RKO (cell line): Measurements from ENCODE around the gene AJM1.
A peak's percentile ranks its signal among the peaks of the same experiment; 100 is the strongest.
"Not testable (repeated sequence)": the region's sequence is repeated elsewhere in the genome, so short reads cannot be mapped to it uniquely, and the experiment has no call there.

Experiments used
- DNase-seq: peaks from one replicate; pipeline ENCODE4 v3.0.0-alpha.2; 2016; ENCODE audit warnings: low spot score

AJM1 gene

DNA sequence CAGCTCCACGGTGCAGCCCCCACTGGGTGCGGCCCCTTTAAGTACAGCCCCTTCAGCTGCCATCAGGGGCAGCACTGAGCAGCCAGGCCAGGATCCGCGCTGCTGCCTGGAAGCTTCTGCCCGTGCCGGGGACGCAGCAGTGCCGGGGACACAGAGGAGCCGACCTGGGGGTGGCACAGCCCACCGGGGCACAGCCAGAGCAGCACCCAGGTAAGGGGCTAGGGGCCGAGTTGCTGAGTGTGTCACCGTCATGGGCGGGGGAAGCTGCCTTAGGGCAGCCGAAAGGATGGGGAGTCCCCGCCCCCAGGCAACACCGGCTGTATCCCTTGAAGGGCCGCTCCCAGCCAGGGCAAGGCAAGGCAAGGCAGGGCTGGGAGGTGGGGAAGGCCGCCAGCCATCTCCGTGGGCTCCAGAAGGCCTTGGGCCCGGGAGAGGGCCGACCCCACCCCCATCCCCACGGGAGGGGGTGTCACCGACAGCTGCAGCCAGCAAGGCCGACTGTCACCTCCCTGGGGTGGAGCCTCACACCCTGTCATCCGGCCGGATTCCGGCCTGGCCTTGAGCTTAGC, at the start of gene AJM1:
Gene AJM1, plus strand, starts transcription at position 99 of the 569 bp plus-strand sequence. CDS start 1,937 bp downstream, outside the sequence.
- DNase-seq, result peak; percentile 91

DNA sequence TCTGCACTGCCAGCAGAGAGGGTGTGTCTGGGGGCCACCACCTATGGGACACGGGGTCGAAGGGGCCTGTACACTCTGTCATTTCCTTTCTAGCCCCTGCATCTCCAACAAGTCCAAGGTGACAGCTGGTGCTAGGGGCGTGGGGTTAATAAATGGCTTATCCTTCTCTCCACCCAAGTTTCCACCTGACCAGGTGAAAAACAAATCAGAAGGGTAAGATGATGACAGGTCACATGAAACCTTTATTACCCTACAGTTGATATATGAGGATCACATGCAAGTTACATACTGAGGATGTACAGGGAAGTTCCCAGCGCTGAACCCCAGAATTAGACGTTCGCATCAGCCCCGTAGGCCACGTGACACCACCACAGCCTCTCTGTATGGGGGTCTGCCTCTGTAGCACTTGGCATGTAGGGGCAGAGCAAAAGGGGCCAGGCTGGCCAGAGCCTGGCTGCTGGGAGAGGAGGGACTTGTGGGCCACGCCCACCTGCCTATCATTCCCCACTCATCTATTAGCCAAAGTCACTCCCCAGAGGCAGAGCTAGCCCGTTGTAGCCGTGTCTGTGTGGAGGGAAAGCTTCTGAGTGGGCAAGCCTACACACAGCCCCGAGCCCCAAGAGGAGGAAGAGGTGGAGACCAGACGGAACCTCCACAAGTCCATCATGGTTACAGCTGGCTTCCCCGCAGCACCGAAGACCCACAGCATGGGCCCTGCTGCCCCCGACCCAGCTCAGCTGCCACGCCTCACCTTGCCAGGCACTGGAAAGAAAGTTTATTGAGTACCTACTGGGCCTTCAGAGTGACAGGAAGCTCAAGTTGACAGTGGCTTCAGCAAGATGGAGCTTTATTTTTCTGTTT, 49.0 kb upstream of the AJM1 start:
- DNase-seq, result no peak

DNA sequence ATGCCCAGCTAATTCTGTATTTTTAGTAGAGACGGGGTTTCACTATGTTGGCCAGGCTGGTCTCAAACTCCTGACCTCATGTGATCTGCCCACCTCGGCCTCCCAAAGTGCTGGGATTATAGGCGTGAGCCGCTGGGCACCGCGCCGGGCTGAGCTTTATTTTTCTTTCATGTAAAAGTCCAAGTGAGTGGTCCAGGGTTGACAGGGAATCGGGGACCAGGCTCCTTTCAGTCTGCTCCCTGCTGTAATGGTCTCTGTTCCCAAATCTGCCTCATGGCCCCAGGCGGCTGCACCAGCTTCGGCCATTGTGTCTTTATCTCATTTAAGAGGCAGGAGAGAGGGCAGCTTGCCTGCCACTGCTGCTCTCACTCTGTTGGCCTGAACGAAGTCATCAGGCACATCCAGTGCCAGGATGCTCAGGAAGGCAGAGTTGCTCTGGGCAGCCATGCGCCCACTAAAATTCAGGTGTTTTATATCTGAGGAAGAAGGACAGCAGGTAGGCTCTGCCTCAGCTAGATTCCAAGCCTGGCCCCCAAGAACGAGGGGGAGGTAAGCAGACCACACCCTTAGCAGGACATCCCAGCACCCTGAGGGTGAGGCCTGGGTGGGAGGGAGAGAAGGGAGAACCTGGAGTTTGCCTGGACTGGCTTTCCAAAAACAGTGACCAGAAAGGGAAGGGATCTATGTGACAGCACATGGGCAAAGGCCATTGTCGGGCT, 47.8 kb upstream of the AJM1 start:
- DNase-seq, result no peak

- no peak for DNase-seq
These were observed 47.3 kb upstream of the AJM1 start for GRCh38 chr9:136795000-136795348.

DNA sequence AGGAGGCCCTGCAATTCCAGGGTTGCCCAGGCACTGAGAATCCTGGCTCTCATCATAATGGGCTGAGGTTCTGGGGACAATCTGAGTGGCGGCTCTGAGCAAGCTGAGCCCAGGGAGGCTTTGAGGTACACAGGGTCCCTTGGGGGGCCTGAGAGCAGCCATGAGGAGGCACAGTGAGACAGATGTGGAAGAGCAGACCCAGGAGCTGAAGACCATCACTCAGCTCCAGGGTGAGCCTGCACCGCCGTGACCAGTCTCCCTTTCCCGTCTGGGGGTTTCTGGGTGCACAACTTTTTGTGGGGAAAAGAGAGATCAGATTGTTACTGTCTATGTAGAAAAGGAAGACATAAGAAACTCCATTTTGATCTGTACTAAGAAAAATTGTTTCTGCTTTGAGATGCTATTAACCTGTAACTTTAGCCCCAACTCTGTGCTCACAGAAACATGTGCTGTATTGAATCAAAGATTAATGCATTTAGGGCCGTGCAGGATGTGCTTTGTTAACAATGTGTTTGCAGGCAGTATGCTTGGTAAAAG, 46.0 kb upstream of the AJM1 start, which contains the start of gene CCDC183:
Gene CCDC183, plus strand, starts transcription at position 101 of the 537 bp plus-strand sequence. Its CDS starts 60 bp downstream, at position 161.
- no peak for DNase-seq

DNA sequence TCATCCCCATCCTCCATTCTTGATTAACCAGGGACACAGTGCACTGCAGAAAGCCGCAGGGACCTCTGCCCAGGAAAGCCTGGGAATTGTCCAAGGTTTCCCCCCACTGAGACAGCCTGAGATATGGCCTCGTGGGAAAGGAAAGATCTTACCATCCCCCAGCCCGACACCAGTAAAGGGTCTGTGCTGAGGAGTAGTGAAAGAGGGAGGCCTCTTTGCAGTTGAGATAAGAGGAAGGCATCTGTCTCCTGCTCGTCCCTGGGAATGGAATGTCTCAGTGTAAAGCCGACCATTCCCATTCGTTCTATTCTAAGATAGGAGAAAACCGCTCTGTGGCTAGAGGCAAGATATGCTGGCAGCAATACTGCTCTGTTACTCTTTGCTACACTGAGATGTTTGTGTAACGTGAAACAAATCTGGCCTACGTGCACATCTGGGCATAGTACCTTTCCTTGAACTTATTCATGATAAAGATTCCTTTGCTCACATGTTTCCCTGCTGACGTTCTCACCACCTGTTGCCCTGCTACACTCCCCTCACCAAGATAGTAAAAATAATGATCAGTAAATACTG, 45.4 kb upstream of the AJM1 start:
- not testable (repeated sequence) for DNase-seq

GRCh38 chr9:136798708-136799078, 43.6 kb upstream of the AJM1 start:
- DNase-seq, result no peak

DNA sequence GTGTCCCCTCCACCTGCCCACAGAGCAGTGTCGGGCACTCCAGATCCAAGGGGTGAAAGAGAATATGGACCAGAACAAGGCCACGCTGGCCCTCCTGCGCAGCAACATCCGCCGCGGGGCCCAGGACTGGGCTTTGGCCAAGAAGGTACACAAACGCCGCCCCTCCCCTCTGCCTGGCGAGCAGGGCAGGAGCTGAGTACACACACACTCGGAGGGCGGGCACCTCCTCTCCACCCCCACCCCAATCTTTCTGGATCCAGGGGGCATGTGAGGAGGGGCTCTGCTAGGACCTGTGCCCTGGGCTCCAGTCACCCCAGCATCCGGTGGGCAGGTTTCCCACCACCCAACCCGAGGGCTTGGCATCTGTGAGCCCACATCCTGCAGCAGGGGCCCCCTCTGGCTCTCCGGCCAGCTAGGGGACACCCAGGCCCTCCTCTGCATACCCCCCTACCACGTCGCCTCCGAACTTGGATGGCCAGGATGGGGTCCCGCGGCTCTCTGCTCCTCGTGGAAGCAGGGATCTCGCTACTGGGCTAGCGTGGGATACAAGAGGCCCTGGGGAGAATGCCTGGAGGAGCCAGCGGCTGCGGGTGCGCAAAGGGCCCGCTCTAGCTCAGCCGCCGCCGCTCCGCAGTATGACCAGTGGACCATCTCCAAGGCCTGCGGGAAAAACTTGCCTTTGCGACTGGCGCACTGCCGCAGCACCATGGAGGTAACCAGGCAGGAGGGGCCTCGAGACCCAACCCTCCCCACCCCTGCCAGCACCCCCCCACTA, 43.0 kb upstream of the AJM1 start:
- no peak for DNase-seq

DNA sequence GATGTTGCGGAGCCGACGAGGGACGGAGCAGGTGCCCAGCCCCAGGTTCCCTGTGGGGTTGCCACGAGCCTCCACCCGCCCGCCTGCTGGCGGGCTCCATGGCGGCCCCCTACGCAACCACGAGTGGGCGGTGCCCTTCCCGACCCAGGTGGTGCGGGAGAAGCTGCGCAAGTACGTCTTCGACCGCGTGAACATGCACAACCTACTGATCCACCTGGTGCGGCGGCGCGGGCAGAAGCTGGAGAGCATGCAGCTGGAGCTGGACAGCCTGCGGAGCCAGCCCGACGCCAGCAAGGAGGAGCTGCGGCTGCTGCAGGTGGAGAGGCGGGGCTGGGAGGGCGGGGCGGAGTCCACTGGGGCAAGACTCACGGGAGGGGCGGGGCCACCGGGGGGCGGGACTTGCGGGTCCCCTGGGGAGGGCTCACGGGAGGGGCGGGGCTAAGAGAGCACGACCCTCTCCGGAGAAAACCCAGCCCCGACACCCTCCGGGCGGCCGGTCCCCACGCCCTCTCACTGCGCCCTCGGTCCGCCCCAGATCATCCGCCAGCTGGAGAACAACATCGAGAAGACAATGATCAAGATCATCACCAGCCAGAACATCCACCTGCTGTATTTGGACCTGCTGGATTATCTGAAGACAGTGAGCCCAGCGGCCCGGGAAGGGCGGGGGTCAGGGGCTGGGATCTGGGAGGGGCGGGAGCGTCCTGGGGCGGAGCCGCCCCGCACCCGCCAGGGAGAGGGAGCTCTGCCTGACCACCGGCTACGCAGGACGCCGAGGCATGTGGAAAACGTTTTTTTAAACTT, 42.2 kb upstream of the AJM1 start:
- peak; percentile 71 for DNase-seq

- DNase-seq, result no peak
These were observed 40.0 kb upstream of the AJM1 start for GRCh38 chr9:136802321-136802720.

DNA sequence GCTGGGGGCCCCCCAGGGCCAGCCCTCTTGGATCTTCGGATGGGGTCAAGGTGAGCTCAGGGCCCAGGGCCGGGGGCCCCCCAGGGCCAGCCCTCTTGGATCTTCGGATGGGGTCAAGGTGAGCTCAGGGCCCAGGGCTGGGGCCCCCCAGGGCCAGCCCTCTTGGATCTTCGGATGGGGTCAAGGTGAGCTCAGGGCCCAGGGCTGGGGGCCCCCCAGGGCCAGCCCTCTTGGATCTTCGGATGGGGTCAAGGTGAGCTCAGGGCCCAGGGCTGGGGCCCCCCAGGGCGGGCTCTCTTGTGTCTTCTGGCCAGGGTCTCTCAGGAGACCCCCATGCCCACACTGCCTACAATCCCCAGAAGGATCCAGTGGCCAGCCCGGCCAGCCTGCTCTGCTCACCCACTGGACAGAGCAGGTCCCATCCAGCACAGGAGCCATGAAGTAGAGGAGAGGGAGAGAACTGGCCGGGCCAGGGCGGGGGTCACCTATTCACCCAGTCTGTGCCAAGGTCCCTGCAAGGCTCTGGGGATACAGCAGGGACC, 39.2 kb upstream of the AJM1 start:
- not testable (repeated sequence) for DNase-seq

DNA sequence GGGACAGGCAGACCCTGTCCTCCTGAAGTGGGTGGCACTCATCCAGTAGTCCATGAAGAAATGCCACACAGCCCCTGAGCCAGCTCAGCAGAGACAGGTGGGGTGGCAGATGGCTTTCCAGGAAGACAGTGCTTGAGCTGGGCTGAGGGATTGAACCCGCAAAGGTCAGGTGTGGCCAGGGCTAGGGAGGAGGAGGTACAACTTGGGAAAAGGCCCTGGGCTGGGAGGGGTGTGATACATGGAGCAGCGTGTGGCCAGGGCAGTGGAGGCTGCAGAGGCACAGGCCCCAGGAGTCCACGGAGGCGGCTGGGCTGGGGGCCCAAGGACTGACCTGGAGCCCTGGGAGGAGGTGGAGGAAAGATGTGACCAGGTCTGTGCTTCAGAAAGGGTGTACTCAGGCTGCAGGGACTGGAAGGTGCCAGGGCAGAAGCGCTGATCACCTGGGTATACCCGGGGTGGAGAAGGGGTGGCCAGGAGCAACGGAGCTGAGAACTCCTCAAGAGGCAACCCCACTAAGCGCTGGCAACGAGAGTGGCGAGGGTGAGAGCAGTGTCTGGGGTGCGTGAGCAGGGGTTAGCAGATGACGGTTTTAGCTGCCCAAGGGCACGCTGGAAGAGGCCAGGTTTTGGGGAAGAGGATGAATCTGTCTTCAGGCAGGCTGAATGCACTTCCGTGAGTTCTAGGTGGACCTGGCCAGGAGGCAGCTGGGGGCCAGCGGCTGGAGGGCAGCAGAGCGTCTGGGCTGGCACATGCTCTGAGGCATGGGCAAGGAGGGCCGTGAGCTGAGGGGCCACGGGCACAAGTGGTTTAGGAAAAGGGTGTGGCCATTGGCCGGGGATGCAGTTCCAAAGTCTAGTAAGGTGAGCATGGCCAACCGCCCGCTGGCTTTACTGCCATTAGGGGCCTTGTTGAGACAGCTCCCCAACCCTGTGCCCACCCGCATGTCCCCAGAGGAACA, 38.4 kb upstream of the AJM1 start:
- DNase-seq, result no peak

DNA sequence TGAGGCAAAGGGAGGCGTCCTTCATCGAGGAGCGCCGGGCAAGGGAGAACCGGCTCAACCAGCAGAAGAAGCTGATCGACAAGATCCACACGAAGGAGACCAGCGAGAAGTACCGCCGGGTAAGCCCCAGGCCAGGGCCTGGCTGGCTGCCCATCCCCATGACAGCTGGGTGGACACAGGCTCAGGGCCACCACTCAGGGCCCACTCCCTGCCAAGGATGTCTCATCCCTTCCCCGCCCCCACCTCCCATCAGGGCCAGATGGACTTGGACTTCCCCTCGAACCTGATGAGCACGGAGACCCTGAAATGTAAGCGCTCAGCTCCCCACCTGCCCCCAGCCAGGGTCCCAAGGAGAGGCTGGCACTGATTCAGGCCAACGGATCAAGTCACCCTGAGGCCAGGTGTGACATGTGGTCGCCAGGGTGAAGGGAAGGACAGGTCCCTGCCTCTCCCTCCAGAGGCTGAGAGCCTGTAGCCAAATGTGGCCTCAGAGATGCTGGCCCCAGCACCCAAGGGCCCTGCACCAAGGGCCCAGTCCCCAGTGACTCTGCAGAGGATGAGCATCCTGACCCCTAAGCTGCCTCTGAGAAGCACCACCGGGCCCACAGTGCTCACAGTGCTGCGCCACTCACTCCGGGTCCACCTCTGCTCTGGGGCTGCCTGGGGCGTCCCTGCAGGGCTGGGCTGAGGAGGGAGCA, 37.6 kb upstream of the AJM1 start:
- no peak for DNase-seq

DNA sequence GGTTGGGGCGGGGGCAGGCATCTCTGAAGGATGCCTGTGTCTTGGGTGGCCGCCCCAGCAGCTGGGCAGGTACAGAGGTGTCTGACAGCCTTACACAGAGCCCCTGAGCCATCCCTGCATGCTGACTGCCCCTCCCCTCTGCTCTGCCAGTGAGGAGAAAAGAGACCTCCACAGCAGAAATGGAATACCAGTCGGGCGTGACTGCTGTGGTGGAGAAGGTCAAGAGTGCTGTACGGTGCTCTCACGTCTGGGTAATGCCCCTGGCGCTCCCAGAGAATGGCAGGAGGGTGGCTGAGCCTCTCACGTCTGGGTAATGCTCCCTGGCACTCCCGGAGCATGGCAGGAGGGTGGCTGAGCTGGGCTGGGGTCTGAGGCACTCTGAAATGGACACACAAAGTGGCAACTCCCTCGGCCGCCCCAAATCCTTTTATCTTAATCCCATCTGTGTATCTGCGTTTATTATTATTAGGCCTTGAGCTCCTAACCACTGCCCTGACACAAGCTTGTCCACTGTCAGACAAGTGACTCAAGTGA, 37.0 kb upstream of the AJM1 start:
- DNase-seq, result no peak

DNA sequence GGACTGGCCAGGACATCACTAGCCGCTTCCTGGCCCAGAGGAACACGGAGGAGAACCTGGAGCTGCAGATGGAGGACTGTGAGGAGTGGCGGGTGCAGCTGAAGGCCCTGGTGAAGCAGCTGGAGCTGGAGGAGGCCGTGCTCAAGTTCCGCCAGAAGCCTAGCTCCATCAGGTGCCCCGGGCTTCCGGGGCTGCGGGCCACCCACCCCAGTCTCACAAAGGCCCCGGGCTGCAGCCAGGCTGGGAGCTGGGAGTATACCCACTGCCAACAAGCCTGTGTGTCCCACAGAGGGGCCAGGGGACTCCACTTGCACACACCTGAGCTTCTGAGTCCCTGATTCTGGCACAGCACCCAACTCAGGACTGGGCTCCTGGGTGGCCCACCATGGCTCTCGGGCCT, 36.2 kb upstream of the AJM1 start:
- no peak for DNase-seq

GRCh38 chr9:136806631-136807201, 35.6 kb upstream of the AJM1 start:
- DNase-seq, result peak; percentile 41

DNA sequence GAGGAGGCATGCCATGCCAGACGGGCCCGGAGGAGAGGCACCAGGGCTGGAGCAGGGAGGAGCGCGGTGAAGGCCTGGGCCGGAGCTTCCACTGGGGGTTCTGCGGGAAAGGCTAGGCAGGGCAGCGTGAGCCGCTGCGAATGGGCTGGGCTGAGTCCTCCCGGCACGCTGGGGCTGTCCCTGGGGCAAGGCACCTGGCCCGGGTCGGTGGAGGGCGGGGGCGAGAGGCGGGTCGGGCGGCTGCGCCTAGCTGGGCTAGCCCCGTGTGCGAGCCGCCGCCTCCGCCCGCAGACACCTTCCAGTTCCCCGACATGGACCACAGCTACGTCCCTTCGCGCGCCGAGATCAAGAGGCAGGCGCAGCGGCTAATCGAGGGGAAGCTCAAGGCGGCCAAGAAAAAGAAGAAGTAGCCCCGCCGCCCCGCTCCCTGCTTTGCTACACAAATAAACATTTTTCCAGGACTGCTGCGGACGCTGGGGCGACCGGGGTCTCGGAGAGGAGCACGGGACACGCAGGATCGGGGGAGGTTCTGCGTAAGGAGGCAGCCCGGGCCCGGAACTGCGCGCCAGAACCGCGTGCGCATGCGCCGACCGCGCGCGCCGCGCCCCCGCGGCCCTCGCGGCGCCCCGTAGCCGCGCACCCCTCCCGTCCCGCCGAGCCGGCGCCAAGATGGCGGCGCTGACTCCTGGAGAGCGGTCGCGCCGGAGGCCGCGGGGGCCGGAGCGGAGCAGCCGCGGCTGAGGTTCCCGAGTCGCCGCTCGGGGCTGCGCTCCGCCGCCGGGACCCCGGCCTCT, 34.8 kb upstream of the AJM1 start, which contains the start of gene RABL6:
Gene RABL6, plus strand, starts transcription at position 668 of the 794 bp plus-strand sequence. CDS start 249 bp downstream, outside the sequence.
- DNase-seq, result peak; percentile 87
